Kidney epithelial cell (primary cell): Measurements from ENCODE around the gene DGKB. TPM values are rescaled to one million over a fixed set of nuclear protein-coding genes. Genes with fewer than 3 reads are reported as not detected.

Experiments used
- DNase-seq: peaks from one replicate; pipeline ENCODE4 v3.0.0-alpha.2; 2010; ENCODE audit warnings: low read depth
- H3K27me3 ChIP-seq: 2 replicates; pipeline ENCODE4 v1.6.0; 2011; ENCODE audit warnings: low read length; ENCODE audit not compliant: control insufficient read depth, insufficient read depth
- H3K36me3 ChIP-seq: 2 replicates; pipeline ENCODE4 v1.5.1; 2011; ENCODE audit warnings: low read length; ENCODE audit not compliant: control insufficient read depth, insufficient read depth
- H3K4me3 ChIP-seq: 2 replicates; pipeline ENCODE4 v1.5.1; 2011; ENCODE audit warnings: low read depth, mild to moderate bottlenecking, control low read depth, low read length
- total RNA-seq: library from RNA; depleted of rRNA; stranded (reverse); fragments of >200 nt; gene quantifications from 2 replicates; pipeline ENCODE4 v1.2.3, GENCODE V29; 2015
- TF ChIP-seq, protein P1 (sequence below): IDR thresholded peaks from 2 replicates; pipeline ENCODE4 v1.5.1; 2011; ENCODE audit warnings: mild to moderate bottlenecking, moderate library complexity, low read length, control low read depth, inconsistent platforms; ENCODE audit not compliant: insufficient read depth, poor library complexity, severe bottlenecking

Gene DGKB
- total RNA-seq, 1 donor from 2014 or later = not detected

DNA sequence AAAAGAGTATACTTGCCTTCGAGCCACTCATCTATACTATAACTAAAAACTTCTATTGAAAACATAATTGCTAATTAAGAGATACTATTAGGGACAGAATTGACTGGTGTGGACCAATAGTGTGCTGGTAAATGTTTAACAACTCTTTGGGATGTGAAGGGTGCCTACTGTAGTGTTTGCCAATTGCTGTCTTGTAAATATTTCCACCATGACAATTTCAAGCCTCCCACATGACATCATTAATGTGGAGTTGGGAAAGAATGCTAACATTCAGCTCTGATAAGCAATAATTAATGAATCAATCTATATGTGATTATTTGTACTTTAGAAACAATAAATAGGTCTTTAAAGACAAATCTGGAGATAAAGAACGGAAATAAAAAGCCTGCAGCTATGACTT is 136.8 kb downstream of the DGKB start:
- TF ChIP-seq, protein P1, sequence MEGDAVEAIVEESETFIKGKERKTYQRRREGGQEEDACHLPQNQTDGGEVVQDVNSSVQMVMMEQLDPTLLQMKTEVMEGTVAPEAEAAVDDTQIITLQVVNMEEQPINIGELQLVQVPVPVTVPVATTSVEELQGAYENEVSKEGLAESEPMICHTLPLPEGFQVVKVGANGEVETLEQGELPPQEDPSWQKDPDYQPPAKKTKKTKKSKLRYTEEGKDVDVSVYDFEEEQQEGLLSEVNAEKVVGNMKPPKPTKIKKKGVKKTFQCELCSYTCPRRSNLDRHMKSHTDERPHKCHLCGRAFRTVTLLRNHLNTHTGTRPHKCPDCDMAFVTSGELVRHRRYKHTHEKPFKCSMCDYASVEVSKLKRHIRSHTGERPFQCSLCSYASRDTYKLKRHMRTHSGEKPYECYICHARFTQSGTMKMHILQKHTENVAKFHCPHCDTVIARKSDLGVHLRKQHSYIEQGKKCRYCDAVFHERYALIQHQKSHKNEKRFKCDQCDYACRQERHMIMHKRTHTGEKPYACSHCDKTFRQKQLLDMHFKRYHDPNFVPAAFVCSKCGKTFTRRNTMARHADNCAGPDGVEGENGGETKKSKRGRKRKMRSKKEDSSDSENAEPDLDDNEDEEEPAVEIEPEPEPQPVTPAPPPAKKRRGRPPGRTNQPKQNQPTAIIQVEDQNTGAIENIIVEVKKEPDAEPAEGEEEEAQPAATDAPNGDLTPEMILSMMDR = no peak
- no peak for DNase-seq
- Histone ChIP-seq H3K36me3 (no peaks in the 10 kb centered on the region), H3K4me3 (no peak overlapping the region), H3K27me3 (no peaks in the 10 kb centered on the region)

DNA sequence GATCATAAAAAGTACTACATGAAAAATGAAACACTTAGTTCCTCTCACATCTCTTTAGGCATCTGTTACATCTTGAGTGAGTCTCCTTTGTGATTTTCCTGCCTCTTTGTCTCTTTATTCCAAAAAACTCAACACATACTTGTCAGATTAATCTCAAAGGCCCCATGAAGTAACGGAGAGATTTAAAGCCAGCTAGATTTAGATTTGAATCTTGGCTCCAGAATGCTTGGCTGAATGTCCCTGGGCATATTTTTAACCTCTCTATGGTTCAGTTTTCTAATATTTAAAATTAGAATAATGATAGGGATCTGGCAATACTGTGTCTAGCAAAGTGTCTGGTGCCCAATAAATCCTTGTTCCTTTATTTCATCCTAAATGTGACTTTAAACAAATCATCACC is 140.0 kb downstream of the DGKB start:
- no peaks in the 10 kb centered on the region for H3K27me3 ChIP-seq
- H3K4me3 ChIP-seq = no peak overlapping the region
- TF ChIP-seq, protein P1 = no peak
- H3K36me3 ChIP-seq = no peaks in the 10 kb centered on the region
- no peak for DNase-seq

DNA sequence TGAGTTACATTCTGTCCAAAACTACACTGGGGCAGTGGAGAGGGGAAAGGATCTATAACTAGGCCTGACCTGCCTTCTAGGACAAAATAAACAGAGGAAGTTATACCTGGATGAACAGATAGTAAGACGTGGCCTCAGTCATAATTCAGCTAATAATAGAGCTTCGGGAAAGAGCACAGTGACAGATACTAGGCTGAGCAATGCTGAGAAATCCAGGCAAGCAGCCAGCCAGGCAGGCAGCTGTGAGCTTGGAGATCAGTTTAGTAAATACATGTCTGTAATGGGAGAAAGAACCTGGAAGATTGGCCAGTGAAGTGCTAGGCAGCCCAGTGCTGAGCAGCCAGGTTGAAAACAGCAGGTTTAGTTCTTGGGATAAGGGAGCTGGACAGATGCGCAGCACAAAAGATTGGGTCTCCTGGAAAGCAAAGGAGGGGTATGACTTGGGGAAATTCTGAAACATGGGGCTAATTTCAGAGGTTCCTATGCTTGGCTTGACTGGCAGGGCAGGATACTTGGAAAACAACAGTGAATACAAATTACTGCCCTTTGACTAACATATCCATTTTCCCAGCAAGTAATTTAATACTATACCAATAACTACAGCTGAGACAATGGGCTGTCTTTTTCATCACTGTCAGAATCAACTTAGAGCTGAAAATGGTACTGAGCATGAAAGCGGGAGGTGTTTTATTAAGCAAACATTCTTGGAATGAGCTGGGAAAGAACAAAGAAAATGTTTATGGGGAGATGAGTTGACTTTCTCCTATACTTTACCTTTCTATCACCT is 140.8 kb downstream of the DGKB start:
- Histone ChIP-seq H3K4me3 (no peak overlapping the region), H3K36me3 (no peaks in the 10 kb centered on the region), H3K27me3 (no peaks in the 10 kb centered on the region)
- peak; percentile 10 for DNase-seq
- TF ChIP-seq, protein P1 = no peak

DNA sequence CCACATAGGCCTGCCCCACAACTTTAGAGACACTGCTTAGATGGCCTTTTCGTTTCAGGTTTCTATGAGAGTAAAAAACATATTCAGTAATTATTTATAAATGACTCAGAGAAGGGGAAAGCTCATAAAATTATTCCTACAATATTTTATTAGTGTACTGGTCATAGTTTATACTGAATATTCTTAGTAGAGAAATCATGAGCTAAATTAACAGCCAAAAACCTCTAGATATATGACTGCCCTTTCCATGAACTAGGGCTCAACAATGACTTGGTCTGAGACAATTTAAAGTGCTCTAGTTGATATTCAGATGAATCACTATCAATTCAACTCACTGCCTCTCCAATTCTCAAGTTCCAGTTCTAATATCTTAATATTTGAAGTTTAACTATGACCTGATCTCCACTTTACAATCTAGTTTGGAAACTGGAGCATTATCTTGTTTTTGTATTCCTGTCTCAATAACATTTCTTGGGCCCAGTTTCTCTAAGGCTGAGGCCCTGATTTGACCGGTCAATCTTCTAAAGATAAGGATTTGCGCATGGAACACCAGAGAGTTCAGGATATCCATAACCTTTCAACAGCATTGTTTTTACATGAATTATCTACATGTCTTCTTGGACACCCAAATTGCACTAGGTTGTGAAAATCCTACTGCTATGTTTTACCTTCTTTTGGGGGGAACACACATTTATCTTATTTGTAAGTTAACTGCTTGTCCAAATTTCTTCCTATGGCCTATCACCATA is 141.6 kb downstream of the DGKB start:
- Histone ChIP-seq H3K4me3 (no peak overlapping the region), H3K36me3 (no peaks in the 10 kb centered on the region), H3K27me3 (no peaks in the 10 kb centered on the region)
- DNase-seq = no peak
- TF ChIP-seq, protein P1 = no peak

DNA sequence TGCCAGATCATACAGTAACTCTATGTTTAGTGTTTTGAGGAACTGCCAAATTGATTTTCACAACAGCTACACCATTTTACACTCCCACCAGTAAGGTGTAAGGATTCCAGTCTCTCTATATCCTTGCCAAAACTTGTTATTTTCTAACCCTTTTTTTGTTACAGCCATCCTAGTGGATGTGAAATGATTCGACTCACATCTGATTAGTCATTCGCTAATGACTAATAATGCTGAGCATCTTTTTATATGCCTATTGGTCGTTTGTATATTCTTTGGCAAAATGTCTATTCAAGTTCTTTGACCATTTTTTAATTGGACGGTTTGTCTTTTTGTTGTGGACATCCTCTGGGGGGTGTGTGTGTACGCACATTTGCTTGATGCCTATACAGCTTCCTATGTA is 142.8 kb downstream of the DGKB start:
- Histone ChIP-seq H3K27me3 (no peaks in the 10 kb centered on the region), H3K36me3 (no peaks in the 10 kb centered on the region), H3K4me3 (no peak overlapping the region)
- TF ChIP-seq, protein P1 = no peak
- DNase-seq = no peak
